ENCODE measurements around the gene HOXB7.

HOXB7 gene

GRCh38 chr17:48594538-48595277, 16.1 kb downstream of the HOXB7 start:
- DNase-seq (ENCODE audit: low read depth): no peak

- peak; percentile 67 for DNase-seq (ENCODE audit: low read depth)
These were observed 16.8 kb downstream of the HOXB7 start for GRCh38 chr17:48593840-48594537.

- DNase-seq (ENCODE audit: low read depth): no peak
These were observed 17.5 kb downstream of the HOXB7 start, which contains the start of gene HOXB5 for GRCh38 chr17:48593126-48593829. Gene HOXB5 (minus strand): TSS chr17:48593779. CDS start chr17:48593682, 97 bp downstream.

- DNase-seq (ENCODE audit: low read depth): no peak
These were observed 18.2 kb downstream of the HOXB7 start for GRCh38 chr17:48592577-48592976.

GRCh38 chr17:48592057-48592514, 18.7 kb downstream of the HOXB7 start:
- DNase-seq (ENCODE audit: low read depth): no peak

GRCh38 chr17:48591255-48592056, 19.4 kb downstream of the HOXB7 start:
- DNase-seq (ENCODE audit: low read depth): no peak

GRCh38 chr17:48590607-48591161, 20.1 kb downstream of the HOXB7 start:
- DNase-seq (ENCODE audit: low read depth): no peak

GRCh38 chr17:48589831-48590606, 20.8 kb downstream of the HOXB7 start, which contains the start of gene HOXB3:
Gene HOXB3 (minus strand): TSS chr17:48590241. CDS start chr17:48552474, 37,767 bp downstream.
- DNase-seq (ENCODE audit: low read depth): no peak

- no peak for DNase-seq (ENCODE audit: low read depth)
These were observed 21.6 kb downstream of the HOXB7 start for GRCh38 chr17:48589060-48589830.

GRCh38 chr17:48588528-48588927, 22.3 kb downstream of the HOXB7 start:
- DNase-seq (ENCODE audit: low read depth): no peak

GRCh38 chr17:48588074-48588415, 22.8 kb downstream of the HOXB7 start:
- DNase-seq (ENCODE audit: low read depth): no peak

- no peak for DNase-seq (ENCODE audit: low read depth)
These were observed 23.3 kb downstream of the HOXB7 start for GRCh38 chr17:48587276-48588073.

GRCh38 chr17:48586355-48587258, 24.2 kb downstream of the HOXB7 start:
- DNase-seq (ENCODE audit: low read depth): no peak

- DNase-seq (ENCODE audit: low read depth): no peak
These were observed 26.5 kb downstream of the HOXB7 start for GRCh38 chr17:48584223-48584741.

GRCh38 chr17:48583708-48584222, 27.1 kb downstream of the HOXB7 start:
- no peak for DNase-seq (ENCODE audit: low read depth)

GRCh38 chr17:48582750-48583069, 28.1 kb downstream of the HOXB7 start:
- DNase-seq (ENCODE audit: low read depth): no peak

- DNase-seq (ENCODE audit: low read depth): peak; percentile 22
These were observed 30.9 kb downstream of the HOXB7 start for GRCh38 chr17:48579760-48580554.
